Fibroblast of mammary gland (primary cell): ENCODE results near the gene RAB31.

ENCODE experiments used
- DNase-seq: peaks from one replicate; pipeline ENCODE4 v3.0.0-alpha.2; 2010; ENCODE audit warnings: low read depth
- H3K4me3 ChIP-seq: 2 replicates; pipeline ENCODE4 v1.5.1; 2011; ENCODE audit warnings: low read depth, mild to moderate bottlenecking, low read length, moderate library complexity; ENCODE audit not compliant: control insufficient read depth
- TF ChIP-seq, protein P1 (sequence below): conservative IDR thresholded peaks from 2 replicates; pipeline ENCODE4 v1.5.1; 2011; ENCODE audit warnings: low read depth, low read length, inconsistent platforms; ENCODE audit not compliant: control insufficient read depth, insufficient read depth

The RAB31 gene

GRCh38 chr18:9691235-9691634 is 16.9 kb upstream of the RAB31 start:
- TF ChIP-seq, protein P1, sequence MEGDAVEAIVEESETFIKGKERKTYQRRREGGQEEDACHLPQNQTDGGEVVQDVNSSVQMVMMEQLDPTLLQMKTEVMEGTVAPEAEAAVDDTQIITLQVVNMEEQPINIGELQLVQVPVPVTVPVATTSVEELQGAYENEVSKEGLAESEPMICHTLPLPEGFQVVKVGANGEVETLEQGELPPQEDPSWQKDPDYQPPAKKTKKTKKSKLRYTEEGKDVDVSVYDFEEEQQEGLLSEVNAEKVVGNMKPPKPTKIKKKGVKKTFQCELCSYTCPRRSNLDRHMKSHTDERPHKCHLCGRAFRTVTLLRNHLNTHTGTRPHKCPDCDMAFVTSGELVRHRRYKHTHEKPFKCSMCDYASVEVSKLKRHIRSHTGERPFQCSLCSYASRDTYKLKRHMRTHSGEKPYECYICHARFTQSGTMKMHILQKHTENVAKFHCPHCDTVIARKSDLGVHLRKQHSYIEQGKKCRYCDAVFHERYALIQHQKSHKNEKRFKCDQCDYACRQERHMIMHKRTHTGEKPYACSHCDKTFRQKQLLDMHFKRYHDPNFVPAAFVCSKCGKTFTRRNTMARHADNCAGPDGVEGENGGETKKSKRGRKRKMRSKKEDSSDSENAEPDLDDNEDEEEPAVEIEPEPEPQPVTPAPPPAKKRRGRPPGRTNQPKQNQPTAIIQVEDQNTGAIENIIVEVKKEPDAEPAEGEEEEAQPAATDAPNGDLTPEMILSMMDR: no peak
- DNase-seq: no peak
- H3K4me3 ChIP-seq: no peak overlapping the region

GRCh38 chr18:9694174-9694573 is 13.9 kb upstream of the RAB31 start:
- TF ChIP-seq, protein P1: no peak
- DNase-seq: no peak
- no peak overlapping the region for H3K4me3 ChIP-seq

- TF ChIP-seq, protein P1: no peak
- no peak for DNase-seq
- no peak overlapping the region for H3K4me3 ChIP-seq
Observed at GRCh38 chr18:9694952-9695495, 13.1 kb upstream of the RAB31 start.

DNA sequence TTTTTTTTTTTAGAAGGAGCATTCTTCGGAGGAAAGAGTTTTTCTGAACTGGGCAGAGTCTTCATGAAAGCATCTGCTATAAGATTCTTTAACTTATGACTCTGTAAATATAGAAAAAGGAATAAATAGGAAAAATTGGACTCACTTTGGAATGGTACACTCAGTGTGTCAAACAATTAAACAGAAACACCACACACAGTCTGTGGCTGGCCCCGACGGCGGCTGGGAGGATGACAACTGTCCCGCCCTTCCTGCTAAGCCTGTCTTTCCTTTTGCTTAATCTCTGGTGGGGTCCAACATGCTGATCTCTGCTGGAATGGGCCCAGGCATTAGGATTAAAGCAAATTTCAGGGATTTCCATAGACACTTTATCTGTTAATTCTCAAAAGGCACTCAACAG is 12.5 kb upstream of the RAB31 start:
- H3K4me3 ChIP-seq: no peak overlapping the region
- TF ChIP-seq, protein P1: no peak
- no peak for DNase-seq

- TF ChIP-seq, protein P1: no peak
- no peak for DNase-seq
- no peak overlapping the region for H3K4me3 ChIP-seq
Observed at GRCh38 chr18:9696112-9696511, 12.0 kb upstream of the RAB31 start.

DNA sequence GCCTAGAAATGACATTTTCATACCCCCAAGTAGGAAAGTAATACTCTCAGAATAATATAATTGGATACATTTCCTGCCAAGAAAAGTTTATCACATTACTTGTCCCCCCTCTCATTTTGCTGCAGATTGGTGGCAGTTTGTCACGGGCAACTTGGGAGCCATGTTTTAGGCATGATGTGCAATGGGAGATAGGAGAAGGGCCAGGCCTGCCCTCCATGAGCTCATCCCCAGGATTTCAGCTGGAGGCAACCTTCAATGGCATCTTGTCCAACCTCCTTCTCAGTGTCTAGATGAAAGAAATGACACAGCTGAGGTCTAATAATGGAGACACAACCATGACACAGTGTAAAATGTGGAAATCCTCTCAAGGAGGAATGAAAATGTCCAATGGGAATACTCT is 11.4 kb upstream of the RAB31 start:
- no peak overlapping the region for H3K4me3 ChIP-seq
- no peak for DNase-seq
- TF ChIP-seq, protein P1: no peak

DNA sequence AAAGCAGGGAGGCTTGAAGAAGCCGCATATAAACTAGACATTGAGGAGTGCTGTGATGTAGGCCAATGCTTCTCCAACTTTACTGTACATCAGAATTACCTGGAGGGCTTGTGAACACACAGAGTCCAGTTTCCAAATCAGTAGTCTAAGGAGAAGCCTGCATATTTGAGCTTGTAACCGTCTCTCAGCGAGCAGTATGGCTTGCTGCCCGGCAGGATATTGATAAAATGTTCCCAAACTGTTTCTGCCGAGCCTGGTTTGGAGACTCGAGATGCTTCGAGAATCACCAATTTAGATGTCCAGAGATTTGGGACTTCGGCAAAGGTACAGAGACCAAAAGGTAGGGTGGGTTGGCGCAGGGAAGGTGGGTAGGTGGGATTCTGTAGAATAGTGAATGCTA is 11.0 kb upstream of the RAB31 start:
- TF ChIP-seq, protein P1: no peak
- no peak overlapping the region for H3K4me3 ChIP-seq
- no peak for DNase-seq
